Measurements from ENCODE around the gene RFX1.

RFX1 gene

DNA sequence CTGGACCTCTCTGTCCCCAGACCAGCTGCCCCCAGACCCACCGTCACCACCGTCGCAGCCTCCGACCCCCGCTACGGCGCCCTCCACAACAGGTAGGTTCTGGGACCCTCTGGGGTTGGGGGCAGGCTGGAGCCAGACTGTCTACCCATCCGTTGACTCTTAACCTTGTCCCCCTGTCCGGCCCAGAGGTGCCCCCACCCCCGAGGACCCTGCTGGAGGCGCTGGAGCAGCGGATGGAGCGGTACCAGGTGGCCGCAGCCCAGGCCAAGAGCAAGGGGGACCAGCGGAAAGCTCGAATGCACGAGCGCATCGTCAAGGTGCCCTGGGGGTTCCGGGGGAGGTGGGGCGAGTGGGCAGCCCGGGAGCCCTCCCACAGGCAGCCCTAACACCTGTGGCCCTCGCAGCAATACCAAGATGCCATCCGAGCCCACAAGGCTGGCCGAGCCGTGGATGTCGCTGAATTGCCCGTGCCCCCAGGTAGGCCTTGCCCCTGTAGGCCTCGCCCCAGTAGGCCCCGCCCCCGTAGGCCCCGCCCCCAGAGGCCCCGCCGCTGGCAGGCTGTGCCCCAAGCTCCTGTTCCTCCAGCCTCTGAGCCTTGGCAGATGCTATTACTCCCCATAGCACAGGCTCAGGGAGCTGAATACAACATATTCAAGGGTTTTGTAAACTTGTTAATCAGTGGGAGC lies 87.3 kb downstream of the RFX1 start:
- no peak overlapping the region for H3K27ac ChIP-seq (ENCODE audit: poor library complexity, severe bottlenecking)
- no peaks in the 10 kb centered on the region for H3K4me1 ChIP-seq (ENCODE audit: insufficient read depth, poor library complexity, severe bottlenecking)
- TF ChIP-seq, protein P1, sequence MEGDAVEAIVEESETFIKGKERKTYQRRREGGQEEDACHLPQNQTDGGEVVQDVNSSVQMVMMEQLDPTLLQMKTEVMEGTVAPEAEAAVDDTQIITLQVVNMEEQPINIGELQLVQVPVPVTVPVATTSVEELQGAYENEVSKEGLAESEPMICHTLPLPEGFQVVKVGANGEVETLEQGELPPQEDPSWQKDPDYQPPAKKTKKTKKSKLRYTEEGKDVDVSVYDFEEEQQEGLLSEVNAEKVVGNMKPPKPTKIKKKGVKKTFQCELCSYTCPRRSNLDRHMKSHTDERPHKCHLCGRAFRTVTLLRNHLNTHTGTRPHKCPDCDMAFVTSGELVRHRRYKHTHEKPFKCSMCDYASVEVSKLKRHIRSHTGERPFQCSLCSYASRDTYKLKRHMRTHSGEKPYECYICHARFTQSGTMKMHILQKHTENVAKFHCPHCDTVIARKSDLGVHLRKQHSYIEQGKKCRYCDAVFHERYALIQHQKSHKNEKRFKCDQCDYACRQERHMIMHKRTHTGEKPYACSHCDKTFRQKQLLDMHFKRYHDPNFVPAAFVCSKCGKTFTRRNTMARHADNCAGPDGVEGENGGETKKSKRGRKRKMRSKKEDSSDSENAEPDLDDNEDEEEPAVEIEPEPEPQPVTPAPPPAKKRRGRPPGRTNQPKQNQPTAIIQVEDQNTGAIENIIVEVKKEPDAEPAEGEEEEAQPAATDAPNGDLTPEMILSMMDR (IDR thresholded peaks at IDR 0.05; ENCODE audit: poor library complexity, severe bottlenecking): no peak
- H3K36me3 ChIP-seq (ENCODE audit: low read depth): peaks cover 72% of the 10 kb centered on the region
- DNase-seq (ENCODE audit: low spot score) (no peak), ATAC-seq (ENCODE audit: low read depth) (no peak)
- H3K27me3 ChIP-seq (ENCODE audit: insufficient read depth, poor library complexity, severe bottlenecking): no peaks in the 10 kb centered on the region
- no peak overlapping the region for H3K4me3 ChIP-seq (ENCODE audit: severe bottlenecking)
- no peaks in the 10 kb centered on the region for H3K9me3 ChIP-seq (ENCODE audit: severe bottlenecking)

DNA sequence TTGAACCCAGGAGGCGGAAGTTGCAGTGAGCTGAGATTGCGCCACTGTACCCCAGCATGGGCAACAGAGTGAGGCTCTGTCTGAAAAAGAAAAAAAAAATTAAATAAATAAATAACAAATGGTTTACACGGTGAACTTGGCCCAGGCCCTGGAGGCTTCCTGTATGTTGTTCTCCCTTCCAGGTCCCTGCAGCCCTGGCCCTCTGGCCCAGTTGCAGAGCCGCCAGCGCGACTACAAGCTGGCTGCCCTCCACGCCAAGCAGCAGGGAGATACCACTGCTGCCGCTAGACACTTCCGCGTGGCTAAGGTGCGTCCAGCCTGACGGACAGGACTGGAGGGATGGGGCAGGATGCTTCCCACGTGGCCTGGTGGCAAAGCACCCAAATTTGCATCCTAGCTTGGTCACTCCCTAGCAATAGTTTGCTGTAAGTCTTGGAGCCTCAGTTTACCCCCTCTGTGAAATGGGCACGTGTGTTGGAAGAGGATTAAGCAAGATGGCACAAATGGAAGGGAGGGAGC lies 88.2 kb downstream of the RFX1 start:
- no peaks in the 10 kb centered on the region for H3K4me1 ChIP-seq (ENCODE audit: insufficient read depth, poor library complexity, severe bottlenecking)
- DNase-seq (ENCODE audit: low spot score) (no peak), ATAC-seq (ENCODE audit: low read depth) (no peak)
- peaks cover 76% of the 10 kb centered on the region for H3K36me3 ChIP-seq (ENCODE audit: low read depth)
- no peaks in the 10 kb centered on the region for H3K9me3 ChIP-seq (ENCODE audit: severe bottlenecking)
- TF ChIP-seq, protein P1 (IDR thresholded peaks at IDR 0.05; ENCODE audit: poor library complexity, severe bottlenecking): no peak
- H3K27ac ChIP-seq (ENCODE audit: poor library complexity, severe bottlenecking): no peak overlapping the region
- H3K4me3 ChIP-seq (ENCODE audit: severe bottlenecking): no peak overlapping the region
- H3K27me3 ChIP-seq (ENCODE audit: insufficient read depth, poor library complexity, severe bottlenecking): no peaks in the 10 kb centered on the region

DNA sequence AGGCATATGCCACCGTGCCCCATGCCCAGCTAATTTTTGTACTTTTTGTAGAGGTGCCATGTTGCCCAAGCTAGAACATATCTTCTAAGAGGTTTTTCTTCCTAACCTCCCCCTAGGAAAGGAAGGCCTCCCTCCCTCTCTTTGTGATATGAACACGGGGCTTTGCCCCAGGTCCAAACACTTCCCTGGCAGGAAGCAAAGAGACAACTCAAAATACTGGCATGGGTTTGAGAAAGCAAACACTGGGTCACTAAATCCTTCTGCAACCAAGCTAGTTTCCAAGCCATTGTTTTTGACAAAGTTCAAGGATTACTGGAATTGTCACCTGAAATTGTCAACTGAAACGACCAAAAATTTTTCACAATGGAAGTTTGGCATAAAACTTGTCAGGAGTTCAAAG lies 91.3 kb downstream of the RFX1 start:
- no peak overlapping the region for H3K4me3 ChIP-seq (ENCODE audit: severe bottlenecking)
- DNase-seq (ENCODE audit: low spot score) (no peak), ATAC-seq (ENCODE audit: low read depth) (no peak)
- H3K4me1 ChIP-seq (ENCODE audit: insufficient read depth, poor library complexity, severe bottlenecking): no peaks in the 10 kb centered on the region
- TF ChIP-seq, protein P1 (IDR thresholded peaks at IDR 0.05; ENCODE audit: poor library complexity, severe bottlenecking): no peak
- peaks cover 67% of the 10 kb centered on the region for H3K36me3 ChIP-seq (ENCODE audit: low read depth)
- no peaks in the 10 kb centered on the region for H3K27me3 ChIP-seq (ENCODE audit: insufficient read depth, poor library complexity, severe bottlenecking)
- no peak overlapping the region for H3K27ac ChIP-seq (ENCODE audit: poor library complexity, severe bottlenecking)
- H3K9me3 ChIP-seq (ENCODE audit: severe bottlenecking): no peaks in the 10 kb centered on the region

DNA sequence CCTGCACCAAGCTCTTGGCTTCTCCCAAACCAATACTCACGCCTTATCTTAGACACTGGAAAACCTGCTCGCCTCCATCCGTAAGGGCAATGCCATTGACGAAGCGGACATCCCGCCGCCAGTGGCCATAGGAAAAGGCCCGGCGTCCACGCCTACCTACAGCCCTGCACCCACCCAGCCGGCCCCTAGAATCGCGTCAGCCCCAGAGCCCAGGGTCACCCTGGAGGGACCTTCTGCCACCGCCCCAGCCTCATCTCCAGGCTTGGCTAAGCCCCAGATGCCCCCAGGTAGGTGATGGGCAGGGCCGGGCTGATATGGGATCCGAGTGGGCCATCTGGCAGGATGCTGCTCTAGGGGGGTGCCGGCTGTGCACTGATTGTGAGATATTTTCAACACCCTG lies 92.8 kb downstream of the RFX1 start:
- Histone ChIP-seq H3K9me3 (ENCODE audit: severe bottlenecking) (no peaks in the 10 kb centered on the region), H3K4me3 (ENCODE audit: severe bottlenecking) (no peak overlapping the region), H3K4me1 (ENCODE audit: insufficient read depth, poor library complexity, severe bottlenecking) (no peaks in the 10 kb centered on the region), H3K27ac (ENCODE audit: poor library complexity, severe bottlenecking) (no peak overlapping the region), H3K36me3 (ENCODE audit: low read depth) (peaks cover 62% of the 10 kb centered on the region), H3K27me3 (ENCODE audit: insufficient read depth, poor library complexity, severe bottlenecking) (no peaks in the 10 kb centered on the region)
- DNase-seq (ENCODE audit: low spot score) (no peak), ATAC-seq (ENCODE audit: low read depth) (no peak)
- TF ChIP-seq, protein P1 (IDR thresholded peaks at IDR 0.05; ENCODE audit: poor library complexity, severe bottlenecking): no peak

All from RWPE2 (cell line).